ENCODE results near the gene SLC7A6.

DNA sequence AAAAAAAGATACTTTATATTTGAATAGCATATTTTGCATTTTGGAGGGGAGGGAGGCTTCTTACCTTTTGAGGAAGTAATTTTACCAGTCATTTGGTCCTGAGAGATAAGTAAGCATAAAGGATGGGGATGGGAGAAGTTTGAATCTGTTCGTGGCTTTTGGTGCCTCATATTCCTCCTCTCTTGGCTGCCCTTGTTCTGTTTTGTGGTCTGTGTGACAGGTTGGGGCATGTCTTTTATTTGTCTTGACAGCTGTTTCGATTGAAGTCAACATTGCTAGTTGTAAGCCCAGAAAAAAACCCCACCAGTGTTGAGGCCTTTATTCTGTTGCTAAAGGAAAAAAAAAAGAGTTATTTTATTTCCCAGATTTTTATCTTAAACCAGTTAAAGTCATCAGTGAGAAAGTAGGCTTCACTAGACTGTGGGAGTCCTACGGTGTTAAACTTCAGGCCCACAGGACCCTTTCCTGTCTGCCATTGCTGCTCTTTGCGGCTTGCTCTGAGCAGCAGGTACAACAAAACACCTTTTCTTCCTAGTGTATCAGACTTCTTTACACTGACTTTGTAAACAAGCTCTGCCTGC lies 11.4 kb downstream of the SLC7A6 start:
- TF ChIP-seq EZH2 (IDR thresholded peaks at IDR 0.05; ENCODE audit: insufficient read depth, poor library complexity, severe bottlenecking): no peak
- no peak for TF ChIP-seq EZH2phosphoT487 (IDR thresholded peaks at IDR 0.05; ENCODE audit: insufficient read depth, low read depth)
